ENCODE measurements around the gene SCAF4.

- TF ChIP-seq CTCF (IDR thresholded peaks at IDR 0.05 in 4 of 5, conservative IDR thresholded peaks at IDR 0.05 in 1 of 5) (no peak), POLR2A (IDR thresholded peaks at IDR 0.05) (no peak)
Measured at GRCh38 chr21:31677047-31677446, 54.9 kb downstream of the SCAF4 start.

All from gastrocnemius medialis (tissue), 4 donors.